Stimulated activated CD4-positive, alpha-beta T cell treated with anti-CD3 and anti-CD28 coated beads, Interleukin-15, amount 100 ng/mL, for 24 hours (primary cell): ENCODE data around the gene DHRSX.
"Not testable (repeated sequence)": the region's sequence is repeated elsewhere in the genome, so short reads cannot be mapped to it uniquely, and the experiment has no call there.

Experiments used
- DNase-seq: peaks from one replicate; pipeline ENCODE4 v3.0.0-alpha.2; 2020

DHRSX gene

DNA sequence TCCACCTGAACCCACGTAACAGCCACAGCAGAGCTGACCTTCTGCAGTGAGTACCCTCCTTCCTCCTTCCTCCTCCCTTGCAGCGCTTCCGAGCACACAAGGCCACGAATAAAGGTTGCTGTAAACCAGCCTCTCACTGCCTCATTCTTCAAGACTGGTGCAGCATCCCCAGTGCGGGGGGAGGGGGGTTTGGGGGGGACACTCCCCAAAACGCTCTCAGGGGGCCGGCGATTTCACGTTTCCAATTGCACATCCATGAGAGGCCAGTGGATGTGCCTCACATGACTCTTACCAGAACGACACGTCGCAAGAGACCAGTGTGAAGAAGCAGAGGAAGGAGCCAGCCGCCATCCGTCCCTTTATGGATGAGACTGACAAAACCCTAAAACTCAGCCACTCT is 5.2 kb downstream of the DHRSX start:
- DNase-seq: no peak

DNA sequence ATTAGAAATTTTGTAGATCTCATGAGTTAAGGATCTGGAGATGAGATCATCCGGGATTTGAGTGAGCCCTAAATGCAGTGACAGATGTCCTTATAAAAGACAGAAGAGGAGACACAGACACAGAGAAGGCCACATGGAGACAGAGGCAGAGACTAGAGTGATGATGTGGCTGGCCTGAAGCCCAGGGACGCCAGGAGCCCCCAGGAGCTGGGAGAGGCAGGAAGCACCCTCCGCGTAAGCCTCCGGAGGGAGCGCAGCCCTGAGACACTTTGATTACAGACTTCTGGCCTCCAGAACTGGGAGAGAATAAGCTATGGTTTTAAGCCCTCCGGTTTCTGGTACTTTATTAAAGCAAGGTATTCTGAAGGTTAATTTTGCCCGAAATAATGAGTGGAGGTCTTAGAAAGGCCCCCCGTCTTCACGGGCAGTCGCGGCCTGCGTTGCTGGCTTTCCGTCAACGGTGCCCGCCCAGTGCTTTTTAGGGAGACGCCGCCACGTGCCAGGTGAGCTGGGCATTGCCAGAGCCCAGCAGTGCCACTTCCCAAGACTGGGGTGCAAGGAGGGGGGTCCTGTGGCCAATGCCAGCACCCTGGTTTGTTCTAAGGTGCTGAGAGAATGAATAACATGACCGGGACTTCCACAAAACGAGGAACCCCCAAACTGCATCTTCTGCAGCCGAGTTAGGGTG is 8.1 kb downstream of the DHRSX start:
- no peak for DNase-seq

DNA sequence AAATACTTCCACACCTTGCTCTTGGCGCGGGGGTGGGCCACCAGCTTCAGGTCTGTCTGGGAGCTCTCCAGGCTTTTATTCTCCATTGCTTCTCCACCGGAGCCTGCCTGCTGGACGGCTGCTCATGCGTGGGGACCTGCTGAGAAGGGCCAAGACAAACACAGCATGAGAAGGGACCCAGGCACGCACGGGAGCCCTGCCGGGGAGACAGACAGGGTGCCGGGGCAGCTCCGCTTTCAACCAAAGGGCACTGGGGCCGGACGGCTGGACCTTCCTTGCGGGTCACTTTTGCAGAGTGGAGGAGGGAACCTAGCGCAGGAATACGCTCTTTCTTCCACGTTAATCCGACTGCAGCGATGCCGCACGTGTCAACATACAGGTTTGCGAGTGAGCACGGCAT is 10.1 kb downstream of the DHRSX start:
- no peak for DNase-seq

DNA sequence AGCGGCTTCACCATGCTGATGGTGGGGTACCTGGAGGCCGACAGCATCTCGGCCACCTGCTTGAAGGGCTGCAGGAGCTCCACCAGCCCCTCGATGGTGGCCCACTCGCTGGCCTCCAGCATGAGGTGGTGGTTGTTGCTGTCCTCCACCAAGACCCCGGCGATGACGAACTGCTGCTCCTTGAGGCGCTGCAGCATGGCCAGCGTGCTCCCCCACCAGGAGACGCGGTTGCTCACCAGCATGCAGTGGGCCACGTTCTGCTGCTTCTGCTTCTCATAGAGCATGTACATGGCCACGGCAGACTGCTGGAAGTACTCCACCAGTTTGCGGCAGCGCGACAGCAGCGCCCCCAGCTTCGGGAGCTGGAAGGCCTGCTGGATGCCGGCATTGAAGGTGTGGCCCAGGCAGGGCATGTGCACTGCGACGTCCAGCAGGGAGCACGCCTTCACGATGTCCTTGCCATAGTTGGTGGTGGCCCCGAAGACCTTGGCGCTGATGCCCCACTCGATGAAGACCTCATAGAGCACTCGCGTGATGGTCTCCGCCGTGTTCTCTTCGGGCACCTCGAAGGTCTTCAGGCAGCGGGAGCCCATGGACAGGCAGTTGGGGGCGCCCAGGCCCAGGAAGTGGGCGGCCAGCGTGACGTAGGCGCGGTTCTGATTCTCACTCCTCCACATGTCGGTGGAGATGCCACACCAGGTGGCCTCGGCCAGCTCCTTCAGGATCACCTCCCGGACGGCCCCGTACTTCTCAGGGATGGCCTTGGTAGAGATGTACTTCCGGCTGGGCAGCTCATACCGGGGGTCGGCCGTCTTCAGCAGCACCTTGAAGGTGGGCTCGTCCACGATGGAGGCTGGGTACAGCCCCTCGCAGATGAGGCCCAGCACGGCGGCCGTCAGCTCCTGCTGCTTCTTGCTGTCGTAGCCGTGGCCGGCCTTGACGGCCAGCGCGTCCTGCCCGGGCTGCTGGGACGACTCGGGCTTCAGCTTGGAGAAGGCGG is 11.0 kb downstream of the DHRSX start:
- no peak for DNase-seq

DNA sequence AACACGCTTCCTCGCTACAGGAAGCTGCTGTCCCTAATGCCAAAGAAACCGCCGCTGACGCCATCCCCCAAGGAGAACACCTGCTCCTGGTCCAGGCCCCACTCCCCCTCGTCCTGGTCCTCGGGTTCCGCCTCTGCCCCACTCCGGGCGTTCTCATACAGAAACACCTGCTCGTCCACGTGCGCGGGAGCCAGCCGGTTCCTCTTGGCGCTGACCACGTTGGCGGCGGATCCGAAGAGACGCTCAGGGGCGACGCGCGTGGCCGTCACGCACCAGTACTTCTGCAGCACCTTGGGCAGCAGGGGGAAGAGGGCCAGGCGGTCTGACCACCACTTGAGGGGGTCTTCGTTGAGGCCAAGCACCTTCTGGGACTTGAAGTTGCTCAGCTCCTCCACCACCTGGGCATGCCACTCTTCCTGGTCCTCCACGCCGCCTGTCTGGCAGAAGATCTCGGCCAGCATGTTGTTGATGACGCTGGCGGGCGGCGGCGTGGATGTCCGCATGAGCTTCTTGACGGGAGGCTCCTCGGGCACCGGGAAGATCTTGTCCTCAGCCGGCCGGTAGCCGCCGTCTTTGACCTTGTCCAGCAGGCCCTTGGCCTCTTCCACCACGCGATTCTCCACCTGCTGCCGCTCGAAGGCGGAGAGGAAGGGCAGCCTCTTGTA is 12.0 kb downstream of the DHRSX start:
- no peak for DNase-seq

DNA sequence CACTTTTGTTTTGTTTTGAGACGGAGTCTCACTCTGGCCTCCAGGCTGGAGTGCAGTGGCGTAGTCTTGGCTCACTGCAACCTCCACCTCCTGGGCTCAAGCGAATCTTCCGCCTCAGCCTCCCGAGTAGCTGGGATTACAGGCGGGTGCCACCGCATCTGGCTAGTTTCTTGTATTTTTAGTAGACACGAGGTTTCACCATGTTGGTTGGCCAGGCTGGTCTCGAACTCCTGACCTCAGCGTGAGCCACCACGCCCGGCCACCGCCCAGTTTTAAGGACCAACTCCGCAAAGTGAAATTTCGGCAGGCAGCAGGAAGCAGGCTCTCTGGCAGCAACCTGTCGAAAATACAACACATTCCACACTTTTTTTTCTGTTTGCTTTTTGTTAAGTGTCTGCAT is 13.4 kb downstream of the DHRSX start:
- no peak for DNase-seq

DNA sequence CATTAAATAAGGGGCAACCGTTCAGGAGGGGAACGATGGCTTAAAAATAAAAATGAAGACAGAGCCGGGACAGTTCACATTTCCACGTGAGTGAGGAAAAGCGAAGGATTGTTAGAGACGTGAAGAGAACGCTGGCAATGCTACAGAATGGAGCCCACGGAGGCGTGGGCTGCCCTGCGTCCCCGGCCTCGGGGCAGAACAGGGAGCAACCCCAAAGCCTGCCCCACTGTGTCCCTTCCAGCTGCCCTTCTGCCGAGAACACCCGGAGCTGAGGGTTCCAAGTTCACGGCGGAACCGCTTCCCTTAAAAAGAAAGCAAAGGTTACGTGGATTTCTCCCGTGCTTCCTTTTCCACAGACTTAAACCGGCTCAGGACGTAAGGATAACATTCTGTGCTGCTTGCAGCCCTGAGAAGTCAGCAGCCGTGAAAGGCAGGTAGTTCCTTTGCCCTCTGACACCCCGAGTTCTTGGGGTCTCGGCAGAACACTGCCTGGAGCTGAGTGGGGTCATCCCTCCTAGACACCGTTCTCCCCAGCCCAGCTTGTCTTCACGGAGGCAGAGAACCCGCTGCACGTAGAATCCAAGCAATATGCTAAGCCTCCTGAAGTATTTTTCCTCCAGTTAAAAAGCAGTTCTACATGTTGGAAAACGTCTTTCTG is 14.2 kb downstream of the DHRSX start:
- no peak for DNase-seq

DNA sequence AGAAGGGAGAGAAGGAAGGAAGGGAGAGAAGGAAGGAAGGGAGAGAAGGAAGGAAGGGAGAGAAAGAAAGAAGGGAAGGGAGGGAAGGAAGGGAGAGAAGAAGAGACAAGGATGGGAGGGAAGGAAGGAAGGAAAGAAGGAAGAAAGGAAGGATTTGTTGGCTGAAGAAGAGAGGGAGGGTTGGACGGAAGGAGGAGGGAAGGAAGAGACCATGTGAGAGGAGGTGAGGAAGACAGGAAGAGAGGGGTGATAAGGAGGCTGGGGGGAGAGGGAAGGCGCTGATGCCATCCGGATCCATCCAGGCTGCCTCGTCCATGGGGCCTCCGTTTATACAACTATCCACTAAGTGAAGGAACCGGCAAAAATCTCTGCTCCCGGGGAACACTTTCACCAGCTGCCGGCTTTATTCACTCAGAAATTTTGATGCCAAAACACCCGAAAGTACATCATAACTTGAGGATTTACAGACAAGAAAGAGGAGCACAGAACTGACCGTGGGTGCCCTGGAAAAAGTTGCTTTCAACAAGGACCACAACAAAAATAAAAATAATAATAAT is 14.9 kb downstream of the DHRSX start:
- DNase-seq: no peak

DNA sequence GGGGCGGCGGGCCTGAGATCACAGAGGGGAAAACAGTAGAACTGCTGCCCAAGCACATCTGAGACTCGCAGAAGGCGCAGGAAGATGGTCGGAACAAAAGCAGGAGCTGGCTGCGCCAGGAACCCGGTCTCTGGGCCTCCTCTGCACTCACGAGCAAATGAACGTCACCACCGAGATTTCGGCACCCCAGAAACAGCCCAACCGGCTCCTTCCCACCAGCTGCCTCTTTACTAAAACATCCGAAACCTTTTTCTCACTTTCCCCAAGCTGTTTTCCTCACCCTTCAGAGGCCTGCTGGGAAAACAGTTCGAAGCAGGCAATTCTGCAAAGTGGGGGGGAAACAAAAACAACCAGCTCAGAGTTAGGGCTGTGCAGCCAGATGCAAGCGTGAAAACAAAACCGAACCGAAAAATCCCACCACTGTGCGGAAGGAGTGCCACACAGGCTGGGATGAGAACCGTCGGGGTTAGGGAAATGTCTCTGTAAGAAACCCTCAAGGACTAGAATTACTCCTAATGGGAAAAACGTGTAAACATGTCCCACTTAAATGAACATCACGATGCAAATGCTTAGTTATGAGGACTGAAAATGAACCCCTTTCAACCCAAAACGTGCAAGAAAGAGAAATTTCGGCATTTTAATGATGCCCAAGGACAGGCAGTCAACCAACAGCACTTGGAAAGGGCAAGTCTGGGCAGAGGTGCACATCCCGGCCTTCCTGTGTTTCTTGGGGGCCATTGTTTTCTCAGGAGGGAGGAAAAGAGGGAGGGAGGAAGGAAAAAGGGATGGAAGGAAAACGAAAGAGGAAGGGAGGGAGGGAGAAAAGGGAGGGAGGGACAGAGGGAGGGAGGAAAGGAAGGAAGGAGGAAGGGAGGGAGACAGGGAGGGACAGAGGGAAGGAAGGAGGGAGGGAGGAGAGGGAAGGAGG is 15.8 kb downstream of the DHRSX start:
- no peak for DNase-seq

DNA sequence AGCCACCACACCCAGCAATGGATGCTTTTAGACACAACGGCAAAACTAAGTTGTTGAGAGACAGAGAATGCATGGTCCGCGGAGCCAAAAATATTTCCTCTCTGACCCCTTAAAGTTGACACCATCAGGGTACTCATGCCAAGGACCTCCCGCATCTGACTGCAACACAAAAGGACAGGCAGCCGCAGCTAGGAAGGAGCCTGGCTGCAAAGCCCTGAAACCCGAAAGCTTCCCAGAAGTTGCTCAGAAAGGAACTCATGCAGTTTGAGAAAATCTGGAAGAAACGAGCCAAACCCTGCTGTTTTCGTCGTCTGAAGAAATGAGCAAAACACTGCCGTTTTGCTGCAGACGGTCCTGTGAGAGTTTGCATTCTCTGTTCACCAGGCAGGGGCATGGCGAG is 16.5 kb downstream of the DHRSX start:
- DNase-seq: no peak

DNA sequence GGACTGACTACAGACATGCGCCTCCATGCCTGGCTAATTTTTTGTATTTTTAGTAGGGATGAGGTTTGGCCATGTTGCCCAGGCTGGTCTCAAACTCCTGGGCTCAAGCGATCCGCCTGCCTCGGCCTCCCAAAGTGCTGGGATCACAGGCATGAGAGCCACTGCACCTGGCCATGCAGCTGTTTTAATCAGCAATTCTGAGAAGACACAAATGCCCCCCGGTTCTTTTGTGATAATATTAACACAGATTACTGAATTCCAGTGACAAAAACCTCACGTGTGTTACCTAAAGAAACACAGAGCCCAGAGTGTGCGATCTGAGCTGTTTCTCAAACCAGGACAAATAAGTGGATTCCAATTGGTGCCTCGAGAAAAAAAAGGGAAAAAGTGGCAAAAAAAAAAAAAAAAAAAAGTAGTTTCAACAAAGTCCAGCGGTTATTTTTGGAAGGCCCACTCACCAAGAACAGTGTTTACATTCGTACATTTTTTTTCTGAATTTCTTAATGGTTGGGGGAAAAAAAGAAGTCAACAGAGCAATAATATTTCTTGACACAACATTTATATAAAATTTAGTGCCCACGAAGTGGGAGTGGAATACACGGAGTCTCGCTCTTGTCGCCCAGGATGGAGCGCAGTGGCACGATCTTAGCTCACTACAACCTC is 17.2 kb downstream of the DHRSX start:
- no peak for DNase-seq

DNA sequence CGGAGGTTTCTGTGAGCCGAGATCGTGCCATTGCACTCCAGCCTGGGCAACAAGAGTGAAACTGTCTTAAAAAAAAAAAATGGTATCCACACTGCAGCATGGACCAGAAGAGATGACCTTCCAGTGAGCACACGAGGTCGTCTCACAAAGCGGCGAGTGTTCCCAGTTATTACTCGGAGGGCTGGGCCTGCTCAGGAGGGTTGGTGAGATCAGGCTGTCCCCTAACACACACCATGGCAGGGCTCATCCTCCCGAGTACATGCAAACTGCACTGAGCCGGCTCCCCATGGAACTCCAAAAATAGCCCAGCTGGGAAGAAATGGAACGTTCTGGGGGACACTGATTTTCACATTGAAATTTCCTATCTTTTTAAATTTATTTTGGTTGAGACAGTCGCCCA is 19.2 kb downstream of the DHRSX start:
- not testable (repeated sequence) for DNase-seq

DNA sequence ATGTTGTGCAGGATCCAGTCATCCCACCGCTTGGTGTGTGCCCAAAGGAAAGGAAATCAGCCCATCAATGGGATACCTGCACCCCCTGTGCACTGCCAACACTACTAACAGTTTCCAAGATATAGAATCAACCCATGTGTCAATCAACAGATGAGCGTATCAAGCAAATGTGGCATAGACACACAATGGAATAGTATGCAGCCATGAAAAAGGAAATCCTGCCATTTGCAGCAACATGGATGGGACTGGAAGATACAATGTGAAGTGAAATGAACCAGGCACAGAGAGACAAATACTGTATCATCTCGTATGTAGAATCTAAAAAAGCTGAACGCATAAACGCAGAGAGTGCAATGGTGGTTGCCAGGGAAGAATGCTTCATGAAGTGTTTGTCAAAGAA is 20.8 kb downstream of the DHRSX start:
- not testable (repeated sequence) for DNase-seq

DNA sequence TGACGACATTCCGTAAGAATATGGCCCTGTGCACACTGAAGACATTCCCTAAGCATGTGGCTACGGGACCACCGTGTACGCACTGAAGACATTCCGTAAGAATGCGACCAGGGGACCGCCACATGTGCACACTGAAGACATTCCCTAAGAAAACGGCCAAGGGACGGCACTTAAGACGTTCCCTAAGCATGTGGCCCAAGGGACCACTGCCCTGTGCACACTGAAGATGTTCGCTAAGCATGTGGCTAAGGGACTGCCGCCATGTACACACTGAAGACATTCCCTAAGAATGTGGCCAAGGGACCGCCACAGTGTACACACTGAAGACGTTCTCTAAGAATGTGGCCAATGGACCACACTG is 21.4 kb downstream of the DHRSX start:
- DNase-seq: no peak

DNA sequence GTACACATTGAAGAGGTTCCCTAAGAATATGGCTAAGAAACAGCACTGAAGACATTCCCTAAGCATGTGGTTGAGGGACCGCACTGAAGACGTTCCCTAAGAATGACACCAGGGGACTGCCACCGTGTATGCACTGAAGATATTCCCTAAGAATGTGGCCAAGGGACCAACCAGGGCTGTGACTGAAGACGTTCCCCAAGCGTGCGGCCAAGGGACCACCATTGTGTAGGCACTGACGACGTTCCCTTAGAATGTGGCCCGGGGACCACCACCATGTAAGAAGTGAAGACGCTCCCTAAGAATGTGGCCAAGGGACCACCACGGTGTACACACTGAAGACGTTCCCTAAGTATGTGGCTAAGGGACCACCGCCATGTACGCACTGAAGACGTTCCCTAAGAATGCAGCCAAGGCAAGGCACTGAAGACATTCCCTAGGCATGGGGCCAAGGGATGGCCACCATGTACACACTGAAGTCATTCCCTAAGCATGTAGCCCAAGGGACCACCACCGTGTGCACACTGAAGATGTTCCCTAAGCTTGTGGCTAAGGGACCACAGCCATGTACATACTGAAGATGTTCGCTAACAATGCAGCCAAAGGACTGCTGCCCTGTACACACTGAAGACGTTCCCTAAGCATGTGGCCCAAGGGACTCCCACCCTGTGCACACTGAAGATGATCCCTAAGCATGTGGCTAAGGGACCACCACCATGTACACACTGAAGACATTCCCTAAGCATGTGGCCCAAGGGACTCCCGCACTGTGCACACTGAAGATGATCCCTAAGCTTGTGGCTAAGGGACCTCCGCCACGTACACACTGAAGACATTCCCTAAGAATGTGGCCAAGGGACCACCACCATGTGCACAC is 22.0 kb downstream of the DHRSX start:
- DNase-seq: no peak

DNA sequence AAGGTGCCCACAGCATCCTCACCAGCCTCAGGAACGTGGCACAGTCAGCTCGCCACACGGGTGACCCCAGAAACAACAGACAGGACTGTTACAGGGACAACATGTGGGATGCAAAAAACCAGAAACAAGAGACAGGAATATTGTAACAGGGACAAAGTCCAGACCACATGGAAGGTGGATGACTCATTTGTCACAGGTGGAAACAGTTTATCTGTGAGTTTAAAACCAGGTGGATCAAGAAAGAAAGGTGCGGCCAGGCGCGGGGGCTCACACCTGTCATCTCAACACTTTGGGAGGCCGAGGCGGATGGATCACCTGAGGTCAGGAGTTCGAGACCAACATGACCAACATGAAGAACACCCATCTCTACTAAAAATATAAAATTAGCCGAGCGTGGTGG is 23.5 kb downstream of the DHRSX start:
- DNase-seq: not testable (repeated sequence)

DNA sequence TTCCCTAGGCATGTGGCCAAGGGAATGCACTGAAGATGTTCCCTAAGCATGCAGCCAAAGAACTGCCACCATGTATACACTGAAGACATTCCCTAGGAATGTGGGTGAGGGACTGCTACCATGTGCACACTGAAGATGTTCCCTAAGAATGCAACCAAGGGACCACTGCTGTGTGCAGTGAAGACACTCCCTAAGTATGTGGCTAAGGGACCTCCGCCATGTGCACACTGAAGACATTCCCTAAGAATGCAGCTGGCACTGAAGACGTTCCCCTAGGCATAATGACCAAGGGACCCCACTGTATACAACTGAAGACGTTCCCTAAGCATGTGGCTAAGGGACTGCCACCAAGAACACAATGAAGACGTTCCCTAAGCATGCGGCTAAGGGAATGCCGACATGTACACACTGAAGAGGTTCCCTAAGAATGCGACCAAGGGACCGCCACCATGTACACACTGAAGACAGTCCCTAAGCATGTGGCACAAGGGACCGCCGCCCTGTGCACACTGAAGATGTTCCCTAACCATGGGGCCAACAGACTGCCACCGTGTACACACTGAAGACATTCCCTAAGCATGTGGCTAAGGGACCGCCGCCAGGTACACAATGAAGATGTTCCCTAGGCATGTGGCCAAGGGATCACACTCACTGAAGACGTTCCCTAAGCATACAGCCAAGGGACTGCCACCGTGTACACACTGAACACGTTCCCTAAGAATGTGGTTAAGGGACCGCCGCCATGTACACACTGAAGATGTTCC is 25.6 kb downstream of the DHRSX start:
- DNase-seq: no peak

DNA sequence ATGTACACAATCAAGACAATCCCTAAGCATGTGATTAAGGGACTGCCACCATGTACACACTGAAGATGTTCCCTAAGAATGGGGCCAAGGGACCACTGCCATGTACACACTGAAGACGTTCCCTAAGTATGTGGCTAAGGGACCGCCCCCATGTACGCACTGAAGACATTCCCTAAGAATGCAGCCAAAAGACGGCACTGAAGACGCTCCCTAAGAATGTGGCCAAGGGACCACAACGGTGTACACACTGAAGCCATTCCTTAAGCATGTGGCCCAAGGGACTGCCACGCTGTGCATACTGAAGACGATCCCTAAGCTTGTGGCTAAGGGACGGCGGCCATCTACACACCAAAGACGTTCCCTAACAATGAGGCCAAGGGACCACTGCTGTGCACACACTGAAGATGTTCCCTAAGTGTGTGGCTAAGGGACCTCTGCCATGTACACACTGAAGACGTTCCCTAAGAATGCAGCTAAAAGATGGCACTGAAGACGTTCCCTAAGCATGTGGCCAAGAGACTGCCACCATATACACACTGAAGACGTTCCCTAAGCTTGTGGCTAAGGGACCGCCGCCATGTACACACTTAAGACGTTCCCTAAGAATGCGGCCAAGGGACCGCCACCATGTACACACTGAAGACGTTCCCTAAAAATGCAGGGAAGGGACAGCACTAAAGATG is 26.4 kb downstream of the DHRSX start:
- DNase-seq: no peak

DNA sequence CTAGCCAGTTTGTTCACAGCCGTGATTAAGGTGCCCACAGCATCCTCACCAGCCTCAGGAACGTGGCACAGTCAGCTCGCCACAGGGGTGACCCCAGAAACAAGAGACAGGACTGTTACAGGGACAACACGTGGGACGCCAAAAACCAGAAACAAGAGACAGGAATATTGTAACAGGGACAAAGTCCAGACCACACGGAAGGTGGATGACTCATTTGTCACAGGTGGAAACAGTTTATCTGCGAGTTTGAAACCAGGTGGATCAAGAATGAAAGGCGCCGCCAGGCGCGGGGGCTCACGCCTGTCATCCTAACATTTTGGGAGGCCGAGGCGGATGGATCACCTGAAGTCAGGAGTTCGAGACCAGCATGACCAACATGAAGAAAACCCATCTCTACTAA is 27.7 kb downstream of the DHRSX start:
- not testable (repeated sequence) for DNase-seq
